Neural cell (in vitro differentiated cells): ENCODE data around the gene CCM2L.

ENCODE experiments used
- RAD21 ChIP-seq: fragments of 450-650 bp; conservative IDR thresholded peaks from 2 replicates; pipeline ENCODE4 v1.6.1; 2014; ENCODE audit warnings: antibody characterized with exemption, mild to moderate bottlenecking, moderate library complexity
- TF ChIP-seq, protein P1 (sequence below): fragments of 450-650 bp; IDR thresholded peaks from 2 replicates; pipeline ENCODE4 v1.5.1; 2014; ENCODE audit warnings: antibody characterized with exemption, mild to moderate bottlenecking, moderate library complexity; ENCODE audit not compliant: poor library complexity, severe bottlenecking

DNA sequence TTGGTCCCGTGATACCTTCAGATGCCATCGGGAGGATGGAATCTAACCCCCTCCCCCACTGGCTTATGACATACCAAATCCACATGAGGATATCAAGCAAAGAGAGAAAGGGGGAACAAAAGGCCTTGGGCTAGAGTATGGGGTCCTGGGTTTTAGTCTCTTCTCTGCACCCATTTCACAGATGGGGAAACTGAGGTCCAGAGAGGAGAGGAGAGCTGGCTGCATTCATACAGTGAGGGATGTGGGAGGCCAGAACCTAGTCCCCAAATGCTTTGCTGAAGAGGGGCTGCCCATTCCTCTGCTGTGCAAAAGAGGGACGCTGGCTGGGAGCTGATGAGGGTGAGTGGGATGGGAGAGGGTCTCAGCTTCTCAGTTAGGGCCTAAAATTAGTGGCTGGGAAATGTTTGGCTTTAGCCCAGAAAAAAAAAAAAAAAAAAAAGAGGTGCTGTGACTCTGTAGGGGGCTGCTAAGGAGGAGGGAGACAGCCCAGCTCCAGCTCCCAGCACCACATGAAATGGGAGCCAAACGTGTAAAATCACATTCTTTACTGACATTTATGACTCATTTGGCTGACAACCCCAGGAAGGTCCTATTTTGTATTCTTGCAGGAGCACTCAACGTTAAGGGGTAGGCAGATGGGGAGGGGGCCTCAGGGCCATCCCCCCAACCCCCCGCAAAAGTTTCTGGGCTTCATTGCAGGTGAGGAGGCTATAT, 30.4 kb upstream of the CCM2L start:
- TF ChIP-seq, protein P1, sequence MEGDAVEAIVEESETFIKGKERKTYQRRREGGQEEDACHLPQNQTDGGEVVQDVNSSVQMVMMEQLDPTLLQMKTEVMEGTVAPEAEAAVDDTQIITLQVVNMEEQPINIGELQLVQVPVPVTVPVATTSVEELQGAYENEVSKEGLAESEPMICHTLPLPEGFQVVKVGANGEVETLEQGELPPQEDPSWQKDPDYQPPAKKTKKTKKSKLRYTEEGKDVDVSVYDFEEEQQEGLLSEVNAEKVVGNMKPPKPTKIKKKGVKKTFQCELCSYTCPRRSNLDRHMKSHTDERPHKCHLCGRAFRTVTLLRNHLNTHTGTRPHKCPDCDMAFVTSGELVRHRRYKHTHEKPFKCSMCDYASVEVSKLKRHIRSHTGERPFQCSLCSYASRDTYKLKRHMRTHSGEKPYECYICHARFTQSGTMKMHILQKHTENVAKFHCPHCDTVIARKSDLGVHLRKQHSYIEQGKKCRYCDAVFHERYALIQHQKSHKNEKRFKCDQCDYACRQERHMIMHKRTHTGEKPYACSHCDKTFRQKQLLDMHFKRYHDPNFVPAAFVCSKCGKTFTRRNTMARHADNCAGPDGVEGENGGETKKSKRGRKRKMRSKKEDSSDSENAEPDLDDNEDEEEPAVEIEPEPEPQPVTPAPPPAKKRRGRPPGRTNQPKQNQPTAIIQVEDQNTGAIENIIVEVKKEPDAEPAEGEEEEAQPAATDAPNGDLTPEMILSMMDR: no peak
- no peak for TF ChIP-seq RAD21
